WI38 (cell line): ENCODE measurements around the gene UBL4A.
A peak's percentile ranks its signal among the peaks of the same experiment; 100 is the strongest.

ENCODE experiments used
- H3K4me3 ChIP-seq: 2 replicates; pipeline ENCODE4 v1.5.1; 2011; ENCODE audit warnings: low read depth, mild to moderate bottlenecking, control low read depth, low read length
- TF ChIP-seq, protein P1 (sequence below): IDR thresholded peaks from 2 replicates; pipeline ENCODE4 v1.5.1; 2012; ENCODE audit warnings: low read depth, mild to moderate bottlenecking, control low read depth, low read length

The UBL4A gene

DNA sequence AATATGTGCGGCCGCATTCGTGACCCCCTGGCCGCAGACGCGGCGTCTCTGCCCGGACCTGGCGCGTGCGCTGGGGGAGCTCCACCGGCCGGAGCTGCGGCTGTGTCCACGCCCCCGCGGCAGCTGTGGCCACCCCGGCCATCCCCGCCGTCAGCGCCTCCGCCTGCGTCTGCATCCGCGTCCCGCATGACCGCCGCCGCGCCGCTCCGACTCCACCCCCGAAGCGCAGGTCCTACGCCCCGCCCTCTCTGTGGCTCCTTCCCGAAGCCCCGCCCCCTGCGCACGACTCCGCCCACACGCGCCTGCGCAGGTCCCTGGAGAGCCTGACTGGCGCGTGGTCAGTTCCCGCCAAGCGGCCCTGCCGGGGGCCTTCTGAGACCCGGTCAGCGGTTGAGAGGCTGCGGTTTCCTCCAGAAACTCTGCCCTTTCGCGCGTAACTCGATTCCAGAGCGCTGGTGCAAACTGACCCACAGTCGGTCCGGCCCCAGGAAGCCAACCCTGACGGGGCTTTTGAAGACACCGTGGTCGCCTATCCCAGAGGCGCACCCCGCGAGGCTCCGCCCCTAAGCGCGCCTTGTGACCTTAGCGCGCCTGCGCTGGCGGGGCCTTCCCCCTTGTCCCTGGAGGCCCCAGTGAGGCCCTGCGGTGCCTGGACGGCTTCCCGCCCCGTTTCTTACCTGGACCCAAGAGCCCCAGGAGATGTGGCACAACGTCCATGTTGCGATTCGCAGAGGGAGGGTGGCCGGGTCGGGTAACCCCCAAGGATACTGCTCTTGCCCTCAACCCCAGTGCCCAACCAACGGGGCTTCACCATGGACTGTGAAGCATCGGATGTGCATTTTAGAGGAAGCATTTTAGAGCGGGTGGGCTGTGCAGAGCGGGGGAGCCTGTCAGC, 7.4 kb downstream of the UBL4A start, which contains the start of gene LAGE3:
LAGE3 (minus strand) TSS at position 554 of the 895 bp plus-strand sequence; CDS start at position 188, 366 bp downstream.
- TF ChIP-seq, protein P1, sequence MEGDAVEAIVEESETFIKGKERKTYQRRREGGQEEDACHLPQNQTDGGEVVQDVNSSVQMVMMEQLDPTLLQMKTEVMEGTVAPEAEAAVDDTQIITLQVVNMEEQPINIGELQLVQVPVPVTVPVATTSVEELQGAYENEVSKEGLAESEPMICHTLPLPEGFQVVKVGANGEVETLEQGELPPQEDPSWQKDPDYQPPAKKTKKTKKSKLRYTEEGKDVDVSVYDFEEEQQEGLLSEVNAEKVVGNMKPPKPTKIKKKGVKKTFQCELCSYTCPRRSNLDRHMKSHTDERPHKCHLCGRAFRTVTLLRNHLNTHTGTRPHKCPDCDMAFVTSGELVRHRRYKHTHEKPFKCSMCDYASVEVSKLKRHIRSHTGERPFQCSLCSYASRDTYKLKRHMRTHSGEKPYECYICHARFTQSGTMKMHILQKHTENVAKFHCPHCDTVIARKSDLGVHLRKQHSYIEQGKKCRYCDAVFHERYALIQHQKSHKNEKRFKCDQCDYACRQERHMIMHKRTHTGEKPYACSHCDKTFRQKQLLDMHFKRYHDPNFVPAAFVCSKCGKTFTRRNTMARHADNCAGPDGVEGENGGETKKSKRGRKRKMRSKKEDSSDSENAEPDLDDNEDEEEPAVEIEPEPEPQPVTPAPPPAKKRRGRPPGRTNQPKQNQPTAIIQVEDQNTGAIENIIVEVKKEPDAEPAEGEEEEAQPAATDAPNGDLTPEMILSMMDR, result no peak

DNA sequence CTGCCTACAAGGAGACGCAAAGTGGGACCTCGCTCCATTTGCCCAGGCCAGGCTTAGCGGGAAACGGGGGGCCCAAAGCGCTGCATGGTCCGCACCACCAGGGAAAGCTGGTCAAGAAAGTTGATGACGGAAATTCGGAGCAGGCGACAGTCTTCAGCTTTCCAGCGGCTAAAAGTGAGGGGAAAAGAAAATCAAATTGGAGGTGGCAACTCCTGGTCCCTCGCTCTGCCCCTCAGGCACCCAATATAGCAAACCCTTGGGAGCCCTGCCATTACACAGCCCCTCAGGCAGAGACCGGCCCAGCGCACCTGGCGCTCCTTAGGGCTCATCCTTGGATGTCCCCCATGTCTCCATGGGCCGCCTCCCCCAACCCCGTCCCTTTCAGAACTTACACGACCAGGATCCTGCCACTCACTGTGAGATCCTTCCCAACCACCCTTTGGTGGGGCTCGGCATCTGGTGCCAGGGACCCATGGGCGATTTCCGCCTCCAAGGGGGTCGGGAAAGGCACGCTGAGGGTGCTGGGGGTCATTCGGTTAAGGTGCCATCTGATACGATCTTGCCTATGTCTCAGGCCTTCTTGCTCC, 8.4 kb downstream of the UBL4A start:
- H3K4me3 ChIP-seq, result peak overlapping the region; percentile 53
- TF ChIP-seq, protein P1, result no peak

More for the DNA sequence above, 7.4 kb downstream of the UBL4A start, which contains the start of gene LAGE3:
- peak within 1 kb of the TSS; percentile 53 for H3K4me3 ChIP-seq

DNA sequence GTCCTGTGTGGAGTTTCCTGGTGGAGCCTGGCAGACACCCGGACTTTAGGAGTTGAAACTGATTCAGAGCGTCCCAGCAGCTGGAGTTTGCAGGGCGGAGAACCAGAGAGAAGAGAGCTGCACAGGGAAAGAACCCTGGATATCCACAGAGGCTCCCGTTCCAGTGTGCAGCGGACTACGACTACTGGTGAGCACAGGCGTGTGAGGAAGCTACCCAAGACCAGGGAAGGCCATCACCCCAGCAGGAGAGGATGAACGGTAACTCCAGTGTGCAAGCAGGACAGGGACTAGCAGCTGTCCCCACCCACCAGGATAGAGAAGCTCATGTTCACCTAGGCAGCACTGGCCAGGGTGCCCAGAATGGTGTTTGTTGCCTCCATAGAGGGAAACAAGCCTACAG, 9.6 kb downstream of the UBL4A start:
- H3K4me3 ChIP-seq, result no peak overlapping the region
- TF ChIP-seq, protein P1, result no peak

- H3K4me3 ChIP-seq, result no peak overlapping the region
- TF ChIP-seq, protein P1, result no peak
Observed at GRCh38 chrX:154473683-154474082, 12.7 kb downstream of the UBL4A start.

DNA sequence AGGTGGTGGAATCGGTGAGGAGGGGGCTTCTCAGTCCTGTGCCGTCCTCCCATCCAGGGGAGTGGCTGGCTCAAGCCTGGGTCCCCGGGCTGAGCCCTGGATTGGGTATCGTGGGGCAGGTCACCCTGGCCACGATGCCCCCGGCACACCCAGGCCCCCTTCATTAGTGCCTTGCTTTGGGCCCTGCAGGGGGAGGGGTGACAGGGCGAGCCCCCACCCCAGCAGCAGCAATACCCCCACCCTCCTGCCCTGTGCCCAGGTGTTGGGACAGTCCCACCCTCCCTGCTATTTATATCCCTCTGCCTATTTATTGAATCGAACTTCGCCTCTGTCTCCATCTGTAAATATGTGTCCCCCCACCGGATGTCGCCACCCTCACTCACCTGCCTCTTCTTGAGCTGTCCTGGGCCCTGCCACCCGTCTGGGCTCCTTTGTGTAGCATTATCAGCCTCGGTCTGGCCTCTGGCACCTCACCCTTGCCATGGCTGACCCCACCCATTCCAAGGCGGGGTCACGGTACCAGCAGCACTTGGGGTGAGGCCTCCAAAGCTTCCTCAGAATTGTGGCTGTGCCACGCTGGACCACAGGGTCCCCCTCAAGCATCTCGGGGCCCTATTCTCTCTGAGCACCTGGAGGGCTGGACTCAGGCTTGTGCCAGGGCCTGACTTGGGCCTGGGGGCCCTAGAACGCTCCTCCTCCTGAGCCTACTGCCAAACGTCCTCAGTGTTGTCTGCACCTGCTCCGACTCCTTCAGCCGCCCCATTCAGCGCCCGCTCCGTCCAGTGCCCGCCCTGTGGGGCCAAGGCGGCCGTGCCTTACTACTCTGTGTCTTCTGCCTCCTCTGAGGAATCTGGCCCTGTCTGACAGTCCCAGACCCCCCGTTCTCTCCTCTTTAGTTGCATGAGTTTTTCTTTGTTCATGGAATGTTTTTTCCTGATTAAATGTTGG, 13.5 kb downstream of the UBL4A start:
- TF ChIP-seq, protein P1, result no peak
- no peak overlapping the region for H3K4me3 ChIP-seq

GRCh38 chrX:154471839-154472684, 14.4 kb downstream of the UBL4A start:
- H3K4me3 ChIP-seq, result no peak overlapping the region
- TF ChIP-seq, protein P1, result no peak
